ENCODE results near the gene FABP3. TPM values are rescaled to one million over a fixed set of nuclear protein-coding genes. Genes with fewer than 3 reads are reported as not detected.

Gene FABP3
- total RNA-seq, 2 donors from 2014 or later = 25.0 to 54.1 TPM

- H3K9me3 ChIP-seq = no peaks in the 10 kb centered on the region
- no peak overlapping the region for H3K4me3 ChIP-seq
- 57% methylated on average over 7 of the region's 7 CpGs for WGBS
- no peaks in the 10 kb centered on the region for H3K36me3 ChIP-seq
- peaks cover 4% of the 10 kb centered on the region for H3K4me1 ChIP-seq (replicated peaks)
- intact Hi-C loops (cut with DNase I) = loop anchor here (5.0 kb wide), 1 partner anchor 77 kb away; the partner anchor contains the start of genes SNRNP40 and ZCCHC17
- DNase-seq (ENCODE audit: low spot score) = no peak
- TF ChIP-seq POLR2AphosphoS5 (IDR thresholded peaks at IDR 0.05) = peak; percentile 12
- TF ChIP-seq POLR2A (IDR thresholded peaks at IDR 0.05) = no peak
- H3K27ac ChIP-seq = peak overlapping the region; percentile 71 to 78
- no peaks in the 10 kb centered on the region for H3K27me3 ChIP-seq (replicated peaks; ENCODE audit: insufficient read depth)
Observed at GRCh38 chr1:31374511-31375196, 1.8 kb upstream of the FABP3 start.

GRCh38 chr1:31373897-31374486 lies 1.1 kb upstream of the FABP3 start:
- DNase-seq (ENCODE audit: low spot score) = no peak
- intact Hi-C loops (cut with DNase I) = loop anchor here (5.0 kb wide), 1 partner anchor 77 kb away; the partner anchor contains the start of genes SNRNP40 and ZCCHC17
- H3K9me3 ChIP-seq = no peaks in the 10 kb centered on the region
- H3K27me3 ChIP-seq (replicated peaks; ENCODE audit: insufficient read depth) = no peaks in the 10 kb centered on the region
- 19% methylated on average over 11 of the region's 11 CpGs for WGBS
- peaks cover 4% of the 10 kb centered on the region for H3K4me1 ChIP-seq (replicated peaks)
- TF ChIP-seq, protein P1, sequence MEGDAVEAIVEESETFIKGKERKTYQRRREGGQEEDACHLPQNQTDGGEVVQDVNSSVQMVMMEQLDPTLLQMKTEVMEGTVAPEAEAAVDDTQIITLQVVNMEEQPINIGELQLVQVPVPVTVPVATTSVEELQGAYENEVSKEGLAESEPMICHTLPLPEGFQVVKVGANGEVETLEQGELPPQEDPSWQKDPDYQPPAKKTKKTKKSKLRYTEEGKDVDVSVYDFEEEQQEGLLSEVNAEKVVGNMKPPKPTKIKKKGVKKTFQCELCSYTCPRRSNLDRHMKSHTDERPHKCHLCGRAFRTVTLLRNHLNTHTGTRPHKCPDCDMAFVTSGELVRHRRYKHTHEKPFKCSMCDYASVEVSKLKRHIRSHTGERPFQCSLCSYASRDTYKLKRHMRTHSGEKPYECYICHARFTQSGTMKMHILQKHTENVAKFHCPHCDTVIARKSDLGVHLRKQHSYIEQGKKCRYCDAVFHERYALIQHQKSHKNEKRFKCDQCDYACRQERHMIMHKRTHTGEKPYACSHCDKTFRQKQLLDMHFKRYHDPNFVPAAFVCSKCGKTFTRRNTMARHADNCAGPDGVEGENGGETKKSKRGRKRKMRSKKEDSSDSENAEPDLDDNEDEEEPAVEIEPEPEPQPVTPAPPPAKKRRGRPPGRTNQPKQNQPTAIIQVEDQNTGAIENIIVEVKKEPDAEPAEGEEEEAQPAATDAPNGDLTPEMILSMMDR (IDR thresholded peaks at IDR 0.05) = no peak
- TF ChIP-seq POLR2A (IDR thresholded peaks at IDR 0.05) = no peak
- TF ChIP-seq POLR2AphosphoS5 (IDR thresholded peaks at IDR 0.05) = no peak
- H3K4me3 ChIP-seq = peak overlapping the region; percentile 23 to 30
- peak overlapping the region; percentile 71 to 78 for H3K27ac ChIP-seq
- no peaks in the 10 kb centered on the region for H3K36me3 ChIP-seq

GRCh38 chr1:31372751-31373055 lies 173 bp downstream of the FABP3 start:
- TF ChIP-seq POLR2AphosphoS5 (IDR thresholded peaks at IDR 0.05) = no peak
- no peak for TF ChIP-seq POLR2A (IDR thresholded peaks at IDR 0.05)
- TF ChIP-seq, protein P1 (IDR thresholded peaks at IDR 0.05) = no peak
- Histone ChIP-seq H3K27me3 (replicated peaks; ENCODE audit: insufficient read depth) (no peaks in the 10 kb centered on the region), H3K4me1 (replicated peaks) (peaks cover 4% of the 10 kb centered on the region), H3K9me3 (no peaks in the 10 kb centered on the region), H3K27ac (peak overlapping the region; percentile 71 to 78), H3K4me3 (peak overlapping the region; percentile 23 to 30), H3K36me3 (no peaks in the 10 kb centered on the region)
- DNase-seq (ENCODE audit: low spot score) = no peak
- intact Hi-C loops (cut with DNase I) = loop anchor here (5.0 kb wide), 1 partner anchor 75 kb away; the partner anchor contains the start of genes SNRNP40 and ZCCHC17
- WGBS = 65% methylated on average over 10 of the region's 10 CpGs

DNA sequence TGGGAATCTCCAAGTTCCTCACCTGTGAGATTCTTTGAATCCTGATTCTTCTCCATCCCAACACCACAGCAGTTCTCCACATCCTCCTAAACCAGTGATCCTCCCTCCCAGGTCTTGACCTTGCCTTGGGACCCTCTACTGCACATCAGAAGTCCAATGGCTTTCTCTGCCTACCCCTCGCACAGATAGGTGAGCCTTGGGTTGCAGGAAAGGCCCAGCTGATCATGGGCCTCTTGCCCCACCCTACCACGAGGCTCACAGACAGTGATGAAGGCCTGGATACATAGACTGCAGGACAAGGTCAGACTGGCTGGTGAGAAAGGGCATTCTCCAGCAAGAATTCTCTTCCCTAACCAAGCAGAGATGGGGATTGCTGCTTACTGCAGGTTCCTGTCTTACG lies 825 bp downstream of the FABP3 start:
- no peak for DNase-seq (ENCODE audit: low spot score)
- H3K27me3 ChIP-seq (replicated peaks; ENCODE audit: insufficient read depth) = no peaks in the 10 kb centered on the region
- 62% methylated on average over 3 of the region's 3 CpGs for WGBS
- H3K4me3 ChIP-seq = no peak overlapping the region
- H3K36me3 ChIP-seq = no peaks in the 10 kb centered on the region
- H3K9me3 ChIP-seq = no peaks in the 10 kb centered on the region
- intact Hi-C loops (cut with DNase I) = loop anchor here (5.0 kb wide), 1 partner anchor 75 kb away; the partner anchor contains the start of genes SNRNP40 and ZCCHC17
- H3K4me1 ChIP-seq (replicated peaks) = peaks cover 4% of the 10 kb centered on the region
- no peak for TF ChIP-seq POLR2A (IDR thresholded peaks at IDR 0.05)
- no peak for TF ChIP-seq POLR2AphosphoS5 (IDR thresholded peaks at IDR 0.05)
- TF ChIP-seq, protein P1 (IDR thresholded peaks at IDR 0.05) = no peak
- peak overlapping the region; percentile 71 to 78 for H3K27ac ChIP-seq

DNA sequence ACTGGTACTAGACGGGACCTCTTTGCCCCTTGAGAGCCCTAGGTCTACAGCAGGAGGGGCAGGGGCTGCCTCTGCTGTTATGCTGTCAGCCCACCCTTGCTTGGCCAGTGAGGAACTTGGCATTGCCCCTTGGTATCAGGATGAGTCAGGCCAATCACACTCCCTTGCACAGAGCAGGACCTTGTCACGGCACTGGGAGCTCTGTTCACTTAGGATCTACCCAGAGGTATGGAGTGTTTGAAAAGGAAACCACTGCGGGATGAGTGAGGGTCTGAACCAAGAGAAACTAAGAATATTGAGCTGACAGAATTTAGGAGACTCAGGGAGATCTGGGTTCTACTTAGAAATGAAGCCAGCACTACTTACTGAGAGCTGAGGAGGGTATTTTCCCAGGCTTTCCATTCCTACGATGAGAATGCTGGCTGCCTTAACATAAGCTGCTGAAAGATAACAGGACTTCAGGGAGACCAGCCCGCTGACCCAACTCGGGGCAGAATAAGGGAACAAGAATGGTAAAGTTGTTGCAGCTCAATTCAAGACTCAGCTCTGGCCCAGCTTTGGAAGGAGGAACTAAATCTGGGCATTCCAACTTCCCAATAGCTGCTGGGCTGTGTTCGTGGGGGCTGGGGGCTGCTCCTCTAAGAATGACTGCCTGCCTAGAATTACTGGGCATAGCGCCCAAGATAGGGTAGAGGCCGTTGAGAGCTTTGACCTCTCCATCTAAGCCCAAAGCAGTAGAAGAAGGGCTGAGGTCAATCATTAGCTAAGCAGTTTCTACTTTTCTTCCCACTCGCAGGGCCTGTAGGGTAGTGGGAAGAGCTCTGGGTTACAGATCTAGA lies 1.5 kb downstream of the FABP3 start:
- H3K4me3 ChIP-seq = no peak overlapping the region
- peaks cover 4% of the 10 kb centered on the region for H3K4me1 ChIP-seq (replicated peaks)
- intact Hi-C loops (cut with DNase I) = loop anchor here (5.0 kb wide), 1 partner anchor 74 kb away; the partner anchor contains the start of genes SNRNP40 and ZCCHC17
- 75% methylated on average over 10 of the region's 10 CpGs for WGBS
- no peaks in the 10 kb centered on the region for H3K9me3 ChIP-seq
- no peak for DNase-seq (ENCODE audit: low spot score)
- H3K27ac ChIP-seq = peak overlapping the region in 1 of 2 donors; percentile 20
- H3K36me3 ChIP-seq = no peaks in the 10 kb centered on the region
- no peaks in the 10 kb centered on the region for H3K27me3 ChIP-seq (replicated peaks; ENCODE audit: insufficient read depth)
- TF ChIP-seq, protein P1 (IDR thresholded peaks at IDR 0.05) = no peak
- no peak for TF ChIP-seq POLR2A (IDR thresholded peaks at IDR 0.05)
- TF ChIP-seq POLR2AphosphoS5 (IDR thresholded peaks at IDR 0.05) = no peak
